Right hindlimb (tissue), 1 donor: Measurements from ENCODE around the gene CMYA5.
A peak's percentile ranks its signal among the peaks of the same experiment; 100 is the strongest.

Experiments
- DNase-seq: peaks from one replicate; pipeline ENCODE4 v3.0.0-alpha.2; 2018

The CMYA5 gene

GRCh38 chr5:79837761-79838551 lies 148.3 kb downstream of the CMYA5 start:
- peak; percentile 74 for DNase-seq

GRCh38 chr5:79840084-79840990 lies 150.7 kb downstream of the CMYA5 start:
- DNase-seq, result no peak

- no peak for DNase-seq
Measured at GRCh38 chr5:79841172-79841571, 151.5 kb downstream of the CMYA5 start.

GRCh38 chr5:79842006-79842881 lies 152.6 kb downstream of the CMYA5 start:
- no peak for DNase-seq

GRCh38 chr5:79842991-79843390 lies 153.4 kb downstream of the CMYA5 start:
- DNase-seq, result no peak

- DNase-seq, result no peak
Measured at GRCh38 chr5:79843450-79844388, 154.1 kb downstream of the CMYA5 start.

- DNase-seq, result no peak
Measured at GRCh38 chr5:79844571-79844970, 154.9 kb downstream of the CMYA5 start.

- DNase-seq, result no peak
Measured at GRCh38 chr5:79845448-79846197, 156.0 kb downstream of the CMYA5 start.

- DNase-seq, result no peak
Measured at GRCh38 chr5:79846198-79846521, 156.5 kb downstream of the CMYA5 start.

GRCh38 chr5:79847561-79847960 lies 157.9 kb downstream of the CMYA5 start:
- no peak for DNase-seq

GRCh38 chr5:79849061-79849460 lies 159.4 kb downstream of the CMYA5 start:
- no peak for DNase-seq
